T-cell (primary cell): ENCODE measurements around the gene HAGHL. TPM values are rescaled to one million over a fixed set of nuclear protein-coding genes. Genes with fewer than 3 reads are reported as not detected.

Experiments
- ATAC-seq, 4 experiments: fragments of 200-7000 bp in 3 of 4; fragments of 150-1000 bp in 1 of 4; cut with Tn5 transposase; replicated peaks in 1 of 4; 1 replicate in 3 of 4; 2 replicates in 1 of 4; pipeline ENCODE4 v1.10.0; 2021; ENCODE audit warnings: moderate library complexity in 3 of 4, mild to moderate bottlenecking in 2 of 4, moderate number of reproducible peaks in 1 of 4
- CTCF ChIA-PET, 2 donors: fragments of 300-600 bp; sonication (Branson Sonifier 250); formaldehyde crosslinking; loops; one replicate each; lab custom pipeline; 2022; ENCODE audit warnings: antibody characterized with exemption in 2 of 2; lab: Charles Lee
- POLR2A ChIA-PET, 2 donors: fragments of 300-600 bp; sonication (Branson Sonifier 250); formaldehyde crosslinking; loops; one replicate each; lab custom pipeline; 2022; ENCODE audit warnings: antibody characterized with exemption in 2 of 2; lab: Charles Lee
- DNase-seq, 35 experiments: peaks; one replicate each; pipeline versions ENCODE4 v3.0.0 to v3.0.0-alpha.2; 2013 to 2023
- H3K27ac ChIP-seq: one replicate; pipeline ENCODE4 v1.5.1; 2013; ENCODE audit warnings: low read length
- H3K27me3 ChIP-seq, 2 experiments: replicated peaks in 1 of 2; 1 replicate in 1 of 2; 2 replicates in 1 of 2; pipeline versions ENCODE4 v1.6.1 to v1.7.0; 2013; ENCODE audit warnings: low read length in 1 of 2, mixed read lengths in 1 of 2; ENCODE audit not compliant: control insufficient read depth in 2 of 2, insufficient read depth in 2 of 2; ENCODE audit errors: extremely low read depth in 1 of 2
- H3K36me3 ChIP-seq, 2 donors: 1 replicate in 1 of 2; 2 replicates in 1 of 2; pipeline versions ENCODE4 v1.6.1 to v1.7.0; 2013; ENCODE audit warnings: low read length in 1 of 2; ENCODE audit not compliant: control insufficient read depth in 2 of 2, insufficient read depth in 1 of 2; ENCODE audit errors: extremely low read depth in 1 of 2
- H3K4me1 ChIP-seq, 2 experiments: 1 replicate in 1 of 2; 2 replicates in 1 of 2; pipeline versions ENCODE4 v1.6.1 to v1.7.0; 2013; ENCODE audit warnings: low read length in 2 of 2, mixed read lengths in 1 of 2; ENCODE audit not compliant: insufficient read depth in 2 of 2, control insufficient read depth in 1 of 2; ENCODE audit errors: extremely low read depth in 1 of 2
- H3K4me3 ChIP-seq, 2 donors: 1 replicate in 1 of 2; 2 replicates in 1 of 2; pipeline versions ENCODE4 v1.5.1 to v1.7.0; 2013; ENCODE audit warnings: mild to moderate bottlenecking in 2 of 2, low read length in 1 of 2, moderate library complexity in 1 of 2; ENCODE audit not compliant: control insufficient read depth in 1 of 2; ENCODE audit errors: extremely low read depth in 1 of 2
- H3K9me3 ChIP-seq: 2 replicates; pipeline ENCODE4 v1.7.0; 2013
- H3K27ac Mint-ChIP-seq, 2 donors: one replicate each; pipeline ENCODE4 v1.8.0; 2020 to 2021; ENCODE audit warnings: mild to moderate bottlenecking in 2 of 2, mixed read lengths in 2 of 2
- H3K27me3 Mint-ChIP-seq, 2 donors: one replicate each; pipeline ENCODE4 v1.8.0; 2021 to 2022; ENCODE audit warnings: mixed read lengths in 2 of 2
- H3K36me3 Mint-ChIP-seq: one replicate; pipeline ENCODE4 v1.8.0; 2021; ENCODE audit warnings: mixed read lengths
- H3K4me1 Mint-ChIP-seq, 3 donors: one replicate each; pipeline ENCODE4 v1.8.0; 2020 to 2022; ENCODE audit warnings: mixed read lengths in 3 of 3, mild to moderate bottlenecking in 1 of 3
- H3K4me3 Mint-ChIP-seq, 3 donors: one replicate each; pipeline ENCODE4 v1.8.0; 2020 to 2022; ENCODE audit warnings: mild to moderate bottlenecking in 3 of 3, mixed read lengths in 3 of 3, moderate library complexity in 3 of 3
- H3K9me3 Mint-ChIP-seq, 3 donors: one replicate each; pipeline ENCODE4 v1.8.0; 2020 to 2022; ENCODE audit warnings: mixed read lengths in 3 of 3
- WGBS: methylation state at CpG from one replicate; pipeline ENCODE4 v1.1.5; 2013; ENCODE audit warnings: missing lambda C conversion rate; ENCODE audit not compliant: insufficient coverage; 5-methylcytosine and 5-hydroxymethylcytosine counted together
- total RNA-seq, 35 experiments: library from RNA in 6 of 35; stranded (reverse) in 6 of 35; fragments of 120-200 nt in 1 of 35; gene quantifications; one replicate each; pipeline versions ENCODE4 v1.2.1 to v1.2.4 and lab custom pipeline; 2013 to 2026

The HAGHL gene
- total RNA-seq, 5 donors from 2014 or later (not counting 1 experiment from before 2014, with no cell fraction given): 9.9 to 50.1 (median 31.6) TPM

DNA sequence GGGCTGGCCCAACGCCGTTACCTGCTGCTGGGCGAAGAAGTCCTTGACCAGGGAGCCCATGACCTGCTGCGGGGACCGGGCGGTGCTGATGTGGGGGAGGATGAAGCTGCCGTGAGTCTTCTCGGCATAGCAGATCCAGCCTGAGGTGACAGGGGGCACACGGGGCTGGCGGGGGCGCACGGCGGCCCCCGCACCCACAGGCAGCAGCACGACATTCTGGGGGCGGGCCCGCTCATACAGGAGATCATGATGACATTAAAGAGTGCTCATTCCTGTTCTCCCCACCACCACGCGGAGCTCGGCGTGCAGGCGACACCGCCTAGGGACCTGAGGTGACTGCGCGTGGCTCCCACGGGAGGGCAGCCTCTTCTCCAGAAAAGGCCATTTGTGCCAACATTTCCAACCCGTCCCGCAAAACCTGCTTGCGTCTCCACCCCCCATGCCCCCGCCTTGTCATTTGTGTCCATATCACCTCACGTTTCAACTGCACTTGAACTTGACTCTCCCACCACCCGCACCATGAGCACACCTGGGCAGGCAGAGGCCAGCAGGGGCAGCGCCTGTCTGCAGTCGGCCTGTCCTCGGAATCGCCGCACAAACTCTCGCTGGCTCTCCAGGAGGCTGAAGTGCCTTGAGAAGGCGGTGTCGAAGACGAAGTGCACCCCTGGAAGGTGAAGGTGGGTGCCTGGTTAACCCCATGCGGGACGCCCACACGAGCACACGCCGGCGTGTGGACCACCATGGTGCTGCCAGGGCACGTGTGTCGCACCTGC is 7.5 kb downstream of the HAGHL start:
- H3K9me3 Mint-ChIP-seq: no peaks in the 10 kb centered on the region
- H3K4me1 Mint-ChIP-seq: peaks cover 0 to 8% (median 7%) of the 10 kb centered on the region in 3 donors
- Histone ChIP-seq H3K27ac (no peak overlapping the region), H3K36me3 (peaks cover 23 to 47% of the 10 kb centered on the region in 2 donors), H3K4me3 (no peak overlapping the region), H3K27me3 (no peaks in the 10 kb centered on the region), H3K9me3 (no peaks in the 10 kb centered on the region), H3K4me1 (peaks cover 0 to 1% of the 10 kb centered on the region in 2 experiments)
- ChIA-PET CTCF (no interaction called here), POLR2A (no interaction called here)
- no peak for DNase-seq
- H3K36me3 Mint-ChIP-seq: peaks cover 12% of the 10 kb centered on the region
- H3K27me3 Mint-ChIP-seq: no peaks in the 10 kb centered on the region
- WGBS: 94% methylated on average over 43 of the region's 49 CpGs
- ATAC-seq: no peak
- H3K27ac Mint-ChIP-seq: no peak overlapping the region
- no peak overlapping the region for H3K4me3 Mint-ChIP-seq

DNA sequence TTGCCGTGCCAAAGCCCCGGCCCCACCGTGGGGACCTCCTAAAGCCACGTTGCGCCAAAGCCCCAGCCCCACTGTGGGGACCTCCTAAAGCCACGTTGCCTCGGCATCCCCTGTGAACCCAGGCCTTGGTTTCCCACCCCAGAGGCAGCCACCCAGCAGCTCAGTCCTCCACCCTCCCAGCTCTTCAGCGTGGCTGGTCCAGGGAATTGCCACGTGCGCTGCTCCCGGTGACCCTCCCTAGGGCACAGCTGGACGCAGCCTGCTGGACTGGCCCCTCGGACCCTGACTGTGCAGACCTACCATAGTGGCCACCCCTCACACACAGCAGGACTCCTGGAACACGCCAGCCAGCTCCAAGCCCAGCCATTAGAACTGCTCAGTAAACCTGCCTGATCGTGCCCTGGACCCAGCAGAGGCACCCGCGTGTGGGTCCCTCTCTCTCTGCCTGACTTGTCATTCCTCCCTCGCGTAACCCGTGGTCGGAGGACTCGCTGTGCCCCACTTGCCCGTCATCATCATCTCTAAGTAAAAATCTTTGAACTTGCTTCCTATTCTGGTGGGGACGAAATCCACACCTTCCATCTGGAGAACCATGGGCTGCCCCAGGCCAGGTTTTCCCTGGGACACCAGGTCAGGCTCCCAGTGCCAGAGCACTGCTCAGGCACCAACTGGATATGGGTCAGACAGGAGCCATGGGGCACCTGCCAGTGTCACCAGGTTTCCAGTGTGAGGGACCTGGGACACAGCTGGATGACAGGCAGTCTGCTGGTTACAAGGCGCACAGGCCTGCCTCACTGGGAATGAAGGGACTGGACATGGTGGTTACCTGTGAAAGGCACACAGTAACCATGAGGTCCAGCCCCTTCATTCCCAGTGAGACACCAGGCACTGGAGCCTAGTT is 8.3 kb downstream of the HAGHL start:
- H3K36me3 ChIP-seq: peaks cover 20 to 47% of the 10 kb centered on the region in 2 donors
- Mint-ChIP-seq H3K27me3 (no peaks in the 10 kb centered on the region), H3K4me1 (peaks cover 0 to 14% (median 12%) of the 10 kb centered on the region in 3 donors), H3K36me3 (peaks cover 12% of the 10 kb centered on the region), H3K27ac (no peak overlapping the region), H3K9me3 (no peaks in the 10 kb centered on the region), H3K4me3 (no peak overlapping the region)
- CTCF ChIA-PET: interaction anchor here in 1 of 2 donors (0.6 kb wide), 1 partner anchor 1126 kb away, joined by 5 read pairs; no protein-coding TSS in a partner anchor
- DNase-seq (no peak), ATAC-seq (no peak)
- H3K4me3 ChIP-seq: no peak overlapping the region
- H3K27me3 ChIP-seq: no peaks in the 10 kb centered on the region
- H3K4me1 ChIP-seq: peaks cover 0 to 9% of the 10 kb centered on the region in 2 experiments
- no peak overlapping the region for H3K27ac ChIP-seq
- POLR2A ChIA-PET: no interaction called here
- no peaks in the 10 kb centered on the region for H3K9me3 ChIP-seq
- WGBS: 95% methylated on average over 24 of the region's 25 CpGs

DNA sequence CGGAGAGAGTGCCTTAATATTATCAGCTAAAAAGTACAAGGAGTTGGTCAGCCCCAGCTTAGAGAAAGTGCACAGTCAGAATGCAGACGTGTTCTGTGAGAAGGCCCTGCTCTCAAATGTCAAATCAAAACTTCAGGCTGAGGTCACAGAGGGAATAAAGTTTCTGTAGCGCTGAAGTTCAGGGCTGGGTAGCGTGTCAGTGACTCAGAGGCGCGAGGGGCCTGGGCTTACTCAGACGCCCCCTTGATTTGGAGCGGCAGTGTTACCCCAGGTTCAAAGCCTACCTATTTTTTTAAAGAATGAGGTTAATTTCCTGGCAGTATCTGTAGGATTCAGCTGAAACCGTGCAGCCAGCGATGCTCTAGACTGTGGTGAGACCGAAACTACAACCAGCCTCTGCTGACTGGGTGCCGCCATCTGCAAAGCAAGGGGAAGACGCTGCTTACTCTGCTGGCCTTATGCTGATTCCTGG is 9.1 kb downstream of the HAGHL start:
- Histone ChIP-seq H3K4me1 (peaks cover 0 to 14% of the 10 kb centered on the region in 2 experiments), H3K9me3 (no peaks in the 10 kb centered on the region), H3K36me3 (peaks cover 20 to 47% of the 10 kb centered on the region in 2 donors), H3K27ac (no peak overlapping the region), H3K4me3 (no peak overlapping the region), H3K27me3 (no peaks in the 10 kb centered on the region)
- no peaks in the 10 kb centered on the region for H3K9me3 Mint-ChIP-seq
- DNase-seq: no peak
- 43% methylated on average over 7 of the region's 13 CpGs for WGBS
- ChIA-PET POLR2A (no interaction called here), CTCF (no interaction called here)
- H3K4me3 Mint-ChIP-seq: no peak overlapping the region
- peaks cover 0 to 14% (median 12%) of the 10 kb centered on the region in 3 donors for H3K4me1 Mint-ChIP-seq
- no peaks in the 10 kb centered on the region for H3K27me3 Mint-ChIP-seq
- H3K27ac Mint-ChIP-seq: no peak overlapping the region
- ATAC-seq: no peak
- H3K36me3 Mint-ChIP-seq: peaks cover 12% of the 10 kb centered on the region

DNA sequence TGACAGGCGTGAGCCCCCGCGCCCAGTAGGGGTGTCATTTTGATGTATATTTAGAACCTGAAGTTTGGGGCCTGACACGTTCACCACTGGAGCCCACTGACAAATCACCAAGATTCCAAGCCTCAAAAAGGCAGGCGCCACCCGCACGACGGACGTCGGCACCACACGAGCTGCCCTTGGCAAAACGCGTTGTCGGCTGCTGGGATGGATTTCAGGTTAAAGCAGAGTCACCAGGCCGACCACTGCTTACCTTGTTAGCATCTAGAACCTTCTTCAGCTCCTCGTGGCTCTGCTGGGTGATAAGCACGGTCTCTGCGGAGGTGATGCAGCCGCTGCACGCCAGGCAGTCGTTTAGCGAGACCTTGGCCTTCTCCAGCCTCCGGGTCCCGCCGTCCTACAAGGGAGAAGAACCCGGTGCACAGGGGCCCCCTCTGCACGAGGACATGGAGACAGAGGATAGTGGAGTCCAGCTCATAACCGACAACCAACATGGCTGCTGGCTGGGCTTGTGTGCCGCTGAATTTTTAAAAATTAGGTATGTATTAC is 10.1 kb downstream of the HAGHL start:
- Histone ChIP-seq H3K4me1 (peaks cover 0 to 19% of the 10 kb centered on the region in 2 experiments), H3K4me3 (no peak overlapping the region), H3K27me3 (no peaks in the 10 kb centered on the region), H3K27ac (no peak overlapping the region), H3K36me3 (peaks cover 20 to 46% of the 10 kb centered on the region in 2 donors), H3K9me3 (no peaks in the 10 kb centered on the region)
- Mint-ChIP-seq H3K27me3 (no peaks in the 10 kb centered on the region), H3K4me3 (no peak overlapping the region), H3K4me1 (peaks cover 0 to 15% (median 14%) of the 10 kb centered on the region in 3 donors), H3K27ac (no peak overlapping the region), H3K9me3 (no peaks in the 10 kb centered on the region), H3K36me3 (peaks cover 12% of the 10 kb centered on the region)
- ATAC-seq: no peak
- POLR2A ChIA-PET: no interaction called here
- CTCF ChIA-PET: no interaction called here
- no peak for DNase-seq
- WGBS: 98% methylated on average over 25 of the region's 29 CpGs

DNA sequence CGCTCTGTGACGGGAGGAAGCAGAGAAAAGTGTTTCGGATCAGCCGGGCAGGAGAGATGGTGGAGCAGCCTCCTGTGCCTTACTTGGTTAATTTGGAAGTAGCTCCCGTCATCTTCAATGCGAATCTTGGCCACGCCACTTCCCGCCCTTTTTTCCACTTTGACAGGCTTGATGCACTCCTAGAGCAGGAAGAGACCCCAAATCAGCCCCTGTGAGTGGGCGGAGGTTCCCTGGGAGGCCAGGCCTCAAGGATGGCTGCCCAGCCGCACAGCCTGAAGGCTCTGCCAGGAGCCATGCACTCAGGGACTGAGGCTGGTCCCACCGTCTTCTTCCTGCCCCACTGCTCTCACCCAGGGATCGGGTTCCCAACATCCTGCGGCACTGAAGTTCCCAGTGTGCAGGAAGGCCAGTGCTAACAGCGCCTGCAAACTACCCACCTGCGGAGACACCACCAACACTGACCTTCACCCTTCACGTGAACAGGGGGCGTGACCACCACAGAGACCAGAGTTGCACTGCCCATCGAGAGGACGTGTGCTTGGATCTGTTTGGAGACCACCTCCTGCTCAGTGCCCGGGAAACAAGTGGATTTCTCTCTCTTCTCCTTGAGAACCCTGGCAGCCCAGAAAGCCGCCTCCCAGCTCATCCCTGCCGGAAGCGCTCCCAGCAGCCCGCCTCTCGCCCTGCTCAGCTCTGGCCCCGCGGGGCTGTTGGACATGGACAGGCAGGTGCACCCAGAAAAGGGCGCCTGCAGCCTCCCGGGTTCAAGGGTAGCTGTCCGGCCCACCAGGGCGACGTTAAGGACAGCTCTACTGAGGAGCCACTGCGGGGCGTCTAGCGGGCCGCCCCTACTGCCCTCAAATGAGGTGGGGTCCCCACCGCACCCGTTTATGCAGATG is 12.9 kb downstream of the HAGHL start:
- peaks cover 19 to 26% of the 10 kb centered on the region in 2 donors for H3K36me3 ChIP-seq
- Mint-ChIP-seq H3K4me3 (peak overlapping the region; percentile 73 to 79 (median 74)), H3K27ac (no peak overlapping the region), H3K9me3 (no peaks in the 10 kb centered on the region), H3K27me3 (no peaks in the 10 kb centered on the region), H3K4me1 (peaks cover 0 to 15% (median 14%) of the 10 kb centered on the region in 3 donors), H3K36me3 (peaks cover 12% of the 10 kb centered on the region)
- ChIA-PET POLR2A (no interaction called here), CTCF (no interaction called here)
- no peaks in the 10 kb centered on the region for H3K9me3 ChIP-seq
- no peak for DNase-seq
- peak overlapping the region; percentile 65 to 93 for H3K4me3 ChIP-seq
- no peak for ATAC-seq
- peaks cover 0 to 19% of the 10 kb centered on the region in 2 experiments for H3K4me1 ChIP-seq
- peaks cover 0 to 12% of the 10 kb centered on the region in 2 experiments for H3K27me3 ChIP-seq
- H3K27ac ChIP-seq: peak overlapping the region; percentile 63
- WGBS: 62% methylated on average over 38 of the region's 38 CpGs
